WTC11 (cell line): Measurements from ENCODE around the gene ZNF654. TPM values are rescaled to one million over a fixed set of nuclear protein-coding genes. Genes with fewer than 3 reads are reported as not detected.

ENCODE experiments used
- ATAC-seq: fragments of 200-7000 bp; cut with Tn5 transposase; 2 replicates; pipeline ENCODE4 v1.10.0; 2021; ENCODE audit warnings: mild to moderate bottlenecking, moderate library complexity
- CTCF ChIA-PET: fragments of 300-600 bp; sonication (Branson Sonifier 250); formaldehyde crosslinking; loops from one replicate; lab custom pipeline; 2021; ENCODE audit warnings: antibody characterized with exemption; lab: Charles Lee
- POLR2A ChIA-PET: fragments of 350-600 bp; sonication (Branson Sonifier 250); formaldehyde crosslinking; loops from one replicate; lab custom pipeline; 2021; ENCODE audit warnings: antibody characterized with exemption; lab: Charles Lee
- DNase-seq: peaks from one replicate; pipeline ENCODE4 v3.0.0; 2021; ENCODE audit warnings: low spot score
- H3K27ac Mint-ChIP-seq: 2 replicates; pipeline ENCODE4 v1.8.0; 2021; ENCODE audit warnings: mixed read lengths
- H3K27me3 Mint-ChIP-seq: 2 replicates; pipeline ENCODE4 v1.8.0; 2021; ENCODE audit warnings: low read depth, mild to moderate bottlenecking, moderate library complexity, mixed read lengths
- H3K36me3 Mint-ChIP-seq: 2 replicates; pipeline ENCODE4 v1.8.0; 2021; ENCODE audit warnings: mixed read lengths
- H3K4me1 Mint-ChIP-seq: 2 replicates; pipeline ENCODE4 v1.8.0; 2022; ENCODE audit warnings: mixed read lengths
- H3K4me3 Mint-ChIP-seq: 2 replicates; pipeline ENCODE4 v1.8.0; 2021; ENCODE audit warnings: mild to moderate bottlenecking, moderate library complexity, mixed read lengths
- H3K9me3 Mint-ChIP-seq: 2 replicates; pipeline ENCODE4 v1.8.0; 2021; ENCODE audit warnings: mixed read lengths
- ATF1 ChIP-seq: sonication (generic); formaldehyde crosslinking; IDR thresholded peaks from 2 replicates; pipeline ENCODE4 v1.8.1; 2023; ENCODE audit warnings: mild to moderate bottlenecking, moderate library complexity, missing genetic modification reagents
- CTCF ChIP-seq: fragments of 200-600 bp; IDR thresholded peaks from 2 replicates; pipeline ENCODE4 v1.8.0; 2022; ENCODE audit warnings: antibody characterized with exemption
- E2F4 ChIP-seq: sonication (generic); formaldehyde crosslinking; IDR thresholded peaks from 2 replicates; pipeline ENCODE4 v1.8.1; 2022; ENCODE audit warnings: low read depth, mild to moderate bottlenecking, moderate library complexity, missing genetic modification reagents, borderline replicate concordance
- ELF4 ChIP-seq: sonication (generic); formaldehyde crosslinking; IDR thresholded peaks from 2 replicates; pipeline ENCODE4 v1.8.1; 2022; ENCODE audit warnings: low read depth, mild to moderate bottlenecking, moderate library complexity, missing genetic modification reagents
- FOXP4 ChIP-seq: sonication (generic); formaldehyde crosslinking; IDR thresholded peaks from 2 replicates; pipeline ENCODE4 v1.8.0; 2022; ENCODE audit warnings: mild to moderate bottlenecking, missing genetic modification reagents
- HMGXB4 ChIP-seq: sonication (generic); formaldehyde crosslinking; IDR thresholded peaks from 2 replicates; pipeline ENCODE4 v1.8.1; 2023; ENCODE audit warnings: mild to moderate bottlenecking, moderate library complexity, missing genetic modification reagents
- IRF1 ChIP-seq: sonication (generic); formaldehyde crosslinking; IDR thresholded peaks from 2 replicates; pipeline ENCODE4 v1.8.0; 2023; ENCODE audit warnings: missing genetic modification reagents
- JUN ChIP-seq: sonication (generic); formaldehyde crosslinking; IDR thresholded peaks from 2 replicates; pipeline ENCODE4 v1.8.0; 2023; ENCODE audit warnings: mild to moderate bottlenecking, missing genetic modification reagents
- MLX ChIP-seq: sonication (generic); formaldehyde crosslinking; IDR thresholded peaks from 2 replicates; pipeline ENCODE4 v1.8.1; 2023; ENCODE audit warnings: mild to moderate bottlenecking, missing genetic modification reagents, moderate library complexity
- MYBL2 ChIP-seq: sonication (generic); formaldehyde crosslinking; IDR thresholded peaks from 2 replicates; pipeline ENCODE4 v1.8.1; 2023; ENCODE audit warnings: mild to moderate bottlenecking, moderate library complexity, missing genetic modification reagents
- NFATC4 ChIP-seq: fragments of 250-450 bp; sonication (Bioruptor Pico); IDR thresholded peaks from 2 replicates; pipeline ENCODE4 v1.9.0; 2021; ENCODE audit warnings: mild to moderate bottlenecking
- NFYB ChIP-seq: sonication (generic); formaldehyde crosslinking; conservative IDR thresholded peaks from 2 replicates; pipeline ENCODE4 v1.8.0; 2022; ENCODE audit warnings: low read depth, missing genetic modification reagents
- NR2C2 ChIP-seq: sonication (generic); formaldehyde crosslinking; IDR thresholded peaks from 2 replicates; pipeline ENCODE4 v1.8.0; 2022; ENCODE audit warnings: mild to moderate bottlenecking, missing genetic modification reagents
- PRRX2 ChIP-seq: fragments of 250-450 bp; sonication (Bioruptor Pico); IDR thresholded peaks from 2 replicates; pipeline ENCODE4 v1.8.0; 2021; ENCODE audit warnings: mild to moderate bottlenecking
- RELA ChIP-seq: sonication (generic); formaldehyde crosslinking; IDR thresholded peaks from 2 replicates; pipeline ENCODE4 v1.8.1; 2022; ENCODE audit warnings: missing genetic modification reagents, mild to moderate bottlenecking, borderline replicate concordance
- SOX15 ChIP-seq: fragments of 250-450 bp; sonication (Bioruptor Pico); IDR thresholded peaks from 2 replicates; pipeline ENCODE4 v1.9.0; 2021; ENCODE audit warnings: mild to moderate bottlenecking
- TP53 ChIP-seq: sonication (generic); formaldehyde crosslinking; IDR thresholded peaks from 2 replicates; pipeline ENCODE4 v1.8.1; 2023; ENCODE audit warnings: mild to moderate bottlenecking, missing genetic modification reagents
- ZNF138 ChIP-seq: sonication (generic); formaldehyde crosslinking; conservative IDR thresholded peaks from 2 replicates; pipeline ENCODE4 v1.8.1; 2022; ENCODE audit warnings: mild to moderate bottlenecking, moderate library complexity, missing genetic modification reagents
- ZNF425 ChIP-seq: fragments of 250-450 bp; sonication (Bioruptor Pico); conservative IDR thresholded peaks from 2 replicates; pipeline ENCODE4 v1.9.0; 2021; ENCODE audit warnings: mild to moderate bottlenecking
- ZNF671 ChIP-seq: fragments of 250-450 bp; sonication (Bioruptor Pico); IDR thresholded peaks from 2 replicates; pipeline ENCODE4 v1.8.0; 2021; ENCODE audit warnings: mild to moderate bottlenecking
- total RNA-seq: library from RNA; stranded (reverse); gene quantifications from 3 replicates; pipeline ENCODE4 v1.2.3, GENCODE V29; 2021

Gene ZNF654
- total RNA-seq, 1 experiment from 2014 or later = 7.0 TPM

- 0 out of 2 replicates have a peak, but pooled peaks have one; percentile 25 for TF ChIP-seq NFYB (CRISPR knock-in tag)
- TF ChIP-seq MYBL2 (CRISPR knock-in tag) = peak; percentile 61
- no peak for TF ChIP-seq ZNF425 (CRISPR knock-in tag)
- TF ChIP-seq E2F4 (CRISPR knock-in tag) = no peak
- peak; percentile 87 for TF ChIP-seq NR2C2 (CRISPR knock-in tag)
- TF ChIP-seq SOX15 (CRISPR knock-in tag) = no peak
- no peak for TF ChIP-seq PRRX2 (CRISPR knock-in tag)
- no peak for TF ChIP-seq ZNF671
- no peak for TF ChIP-seq NFATC4 (CRISPR knock-in tag)
- no peak for TF ChIP-seq ZNF138 (CRISPR knock-in tag)
- no peak for TF ChIP-seq MLX (CRISPR knock-in tag)
- TF ChIP-seq ELF4 = no peak
- TF ChIP-seq FOXP4 (CRISPR knock-in tag) = peak; percentile 76
These were observed 90.7 kb downstream of the ZNF654 start, which contains the start of gene C3orf38 (continued) for GRCh38 chr3:88149509-88150362.

GRCh38 chr3:88150371-88150770, 91.3 kb downstream of the ZNF654 start:
- ATAC-seq (no peak), DNase-seq (no peak)
- no peaks in the 10 kb centered on the region for H3K27me3 Mint-ChIP-seq
- POLR2A ChIA-PET = interaction anchor here (1.1 kb wide), 1 partner anchor 14 kb away, joined by 3 read pairs; no protein-coding TSS in a partner anchor
- H3K27ac Mint-ChIP-seq = peak overlapping the region; percentile 98; the same call in 1 of the 2 replicates
- peak overlapping the region; percentile 95 for H3K4me3 Mint-ChIP-seq
- H3K9me3 Mint-ChIP-seq = no peaks in the 10 kb centered on the region
- CTCF ChIA-PET = interaction anchor here (1.2 kb wide), 1 partner anchor 37 kb away, joined by 4 read pairs; no protein-coding TSS in a partner anchor
- no peak for TF ChIP-seq PRRX2 (CRISPR knock-in tag)
- TF ChIP-seq ATF1 (CRISPR knock-in tag) = no peak
- TF ChIP-seq JUN (CRISPR knock-in tag) = no peak
- TF ChIP-seq NFYB (CRISPR knock-in tag) = no peak
- TF ChIP-seq ZNF425 (CRISPR knock-in tag) = no peak
- no peak for TF ChIP-seq TP53 (CRISPR knock-in tag)
- no peak for TF ChIP-seq RELA
- TF ChIP-seq IRF1 = no peak
- no peak for TF ChIP-seq CTCF
- TF ChIP-seq HMGXB4 (CRISPR knock-in tag) = no peak
- H3K36me3 Mint-ChIP-seq = peaks cover 11% of the 10 kb centered on the region
- H3K4me1 Mint-ChIP-seq = peaks cover 20% of the 10 kb centered on the region
